ENCODE data around the gene OVCH2.

OVCH2 gene

DNA sequence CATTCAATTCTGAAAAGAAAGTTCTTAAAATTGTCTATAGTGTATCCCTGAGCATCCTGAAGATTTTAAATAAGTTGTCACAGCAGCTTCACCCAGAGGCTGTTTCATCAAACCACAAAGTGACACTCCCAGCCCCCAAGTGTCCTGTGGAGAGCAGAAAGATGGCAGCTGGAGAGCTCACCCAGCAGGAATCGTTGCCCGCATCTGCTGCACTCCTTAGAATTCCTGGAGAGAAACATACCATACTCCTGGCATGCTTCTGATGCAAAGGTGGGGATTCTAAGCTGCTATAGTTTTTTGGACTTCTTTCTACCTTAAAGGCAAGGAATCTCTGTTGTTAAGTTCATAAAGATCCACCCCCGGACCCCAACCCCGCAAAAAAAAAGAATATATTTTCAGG is 19.5 kb downstream of the OVCH2 start:
- DNase-seq (ENCODE audit: low read depth in 1 of 2, low spot score in 1 of 2): no peak
- in situ Hi-C loops (cut with HindIII; ENCODE audit: low pct_unique_long_range_greater_than_20kb, low sequenced_read_pairs): no loop called here
- TF ChIP-seq JUND (IDR thresholded peaks at IDR 0.05; ENCODE audit: low read depth): no peak

DNA sequence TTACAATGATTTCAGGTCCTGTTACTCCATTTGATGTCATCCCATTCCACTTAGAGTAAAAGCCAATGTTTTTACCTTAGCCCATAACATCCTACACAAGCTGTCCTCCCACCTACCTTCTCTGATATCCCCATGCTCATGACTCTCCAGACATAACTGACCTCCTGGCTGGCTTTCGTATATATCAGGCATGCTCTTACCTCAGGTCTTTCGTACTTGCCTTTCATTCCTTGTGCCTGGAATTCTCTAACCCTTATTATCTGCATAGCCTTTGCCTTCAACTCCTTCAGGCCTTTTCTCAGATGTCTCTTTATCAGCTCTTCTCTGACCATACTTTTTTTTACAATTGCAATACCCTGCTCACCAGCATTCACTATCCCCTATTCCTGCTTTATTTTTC is 22.7 kb downstream of the OVCH2 start:
- in situ Hi-C loops (cut with HindIII; ENCODE audit: low pct_unique_long_range_greater_than_20kb, low sequenced_read_pairs): no loop called here
- no peak for DNase-seq (ENCODE audit: low read depth in 1 of 2, low spot score in 1 of 2)
- TF ChIP-seq JUND (IDR thresholded peaks at IDR 0.05; ENCODE audit: low read depth): no peak

DNA sequence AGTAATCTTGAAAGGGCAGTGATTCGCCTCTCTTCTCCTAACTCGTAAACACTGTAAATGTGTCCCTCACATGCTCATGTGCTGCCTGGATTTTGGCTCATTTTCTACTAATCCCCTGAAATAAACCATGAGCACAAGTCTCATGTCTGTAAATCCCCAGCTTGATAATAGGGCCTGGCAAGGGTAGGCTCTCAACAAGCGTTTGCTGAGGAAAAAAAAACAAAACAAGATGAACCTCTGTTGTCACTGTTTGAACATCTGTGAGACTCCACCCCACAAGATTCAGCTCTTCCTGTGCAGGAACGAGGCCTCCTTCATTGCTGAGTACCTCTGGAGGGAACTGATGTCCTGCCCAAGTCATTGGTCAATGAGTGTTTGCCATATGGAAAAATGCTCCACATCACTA is 28.5 kb downstream of the OVCH2 start:
- TF ChIP-seq JUND (IDR thresholded peaks at IDR 0.05; ENCODE audit: low read depth): no peak
- in situ Hi-C loops (cut with HindIII; ENCODE audit: low pct_unique_long_range_greater_than_20kb, low sequenced_read_pairs): no loop called here
- no peak for DNase-seq (ENCODE audit: low read depth in 1 of 2, low spot score in 1 of 2)

- no peak for DNase-seq (ENCODE audit: low read depth in 1 of 2, low spot score in 1 of 2)
Observed at GRCh38 chr11:7677071-7677470, 29.2 kb downstream of the OVCH2 start.

DNA sequence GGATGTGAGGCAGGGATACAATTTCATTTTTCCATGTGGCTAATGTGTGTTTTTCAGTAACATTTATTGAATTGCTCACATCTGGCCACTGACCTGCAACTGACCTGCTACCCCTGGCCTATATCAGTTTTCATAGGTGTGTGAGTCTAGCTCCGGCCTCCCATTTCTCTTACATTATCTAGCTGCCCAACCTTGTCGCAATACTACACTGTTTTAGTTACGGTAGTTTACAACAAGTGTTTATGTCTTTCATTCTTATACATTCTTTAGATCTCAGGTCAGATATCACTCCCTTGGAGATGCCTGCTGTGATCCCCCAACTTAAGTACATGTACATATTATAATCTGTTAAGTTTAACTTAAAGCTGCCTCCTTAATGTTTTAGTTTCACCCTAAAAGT is 30.6 kb downstream of the OVCH2 start:
- TF ChIP-seq JUND (IDR thresholded peaks at IDR 0.05; ENCODE audit: low read depth): no peak
- in situ Hi-C loops (cut with HindIII; ENCODE audit: low pct_unique_long_range_greater_than_20kb, low sequenced_read_pairs): no loop called here
- no peak for DNase-seq (ENCODE audit: low read depth in 1 of 2, low spot score in 1 of 2)

More at GRCh38 chr11:7677071-7677470, 29.2 kb downstream of the OVCH2 start:
- TF ChIP-seq JUND (IDR thresholded peaks at IDR 0.05; ENCODE audit: low read depth): no peak
- in situ Hi-C loops (cut with HindIII; ENCODE audit: low pct_unique_long_range_greater_than_20kb, low sequenced_read_pairs): no loop called here

DNA sequence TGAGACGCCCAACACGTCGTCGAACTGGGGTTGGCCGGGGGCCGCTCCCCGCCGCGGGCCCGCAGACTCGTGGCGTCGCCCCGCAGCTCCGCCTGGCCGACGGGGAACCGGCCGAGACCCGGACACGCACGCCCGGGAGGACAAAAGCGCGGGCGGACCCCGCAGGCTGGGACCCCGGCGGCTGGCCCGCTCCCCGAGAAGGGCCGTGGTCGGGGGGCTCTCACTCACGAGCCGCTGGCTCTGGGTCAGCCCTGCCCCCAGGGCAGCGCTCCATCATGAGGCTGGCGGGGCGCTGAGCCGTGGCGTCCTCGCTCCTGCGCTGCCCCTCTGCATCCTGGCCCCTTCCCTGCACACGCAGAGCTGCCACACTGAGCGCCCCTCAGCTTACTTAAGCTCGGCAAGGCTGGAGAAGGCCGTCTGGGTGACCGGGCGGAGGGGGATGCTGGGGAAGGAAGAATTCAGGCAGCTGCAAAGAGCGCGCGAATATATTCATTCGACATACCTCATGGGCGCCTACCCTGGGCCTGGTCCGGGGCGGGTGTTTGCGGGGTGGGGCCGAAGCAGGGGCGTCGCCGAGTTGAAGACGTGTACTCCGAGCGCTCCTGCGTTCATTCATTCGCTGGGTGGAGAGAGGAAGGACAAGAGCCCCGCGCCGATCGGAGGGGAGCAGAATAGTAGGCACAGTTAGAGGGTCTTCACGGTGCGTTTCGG is 32.4 kb downstream of the OVCH2 start:
- no peak for DNase-seq (ENCODE audit: low read depth in 1 of 2, low spot score in 1 of 2)
- no peak for TF ChIP-seq JUND (IDR thresholded peaks at IDR 0.05; ENCODE audit: low read depth)
- in situ Hi-C loops (cut with HindIII; ENCODE audit: low pct_unique_long_range_greater_than_20kb, low sequenced_read_pairs): no loop called here

- DNase-seq (ENCODE audit: low read depth in 1 of 2, low spot score in 1 of 2): peak; percentile 23 to 65
- no peak for TF ChIP-seq JUND (IDR thresholded peaks at IDR 0.05; ENCODE audit: low read depth)
- in situ Hi-C loops (cut with HindIII; ENCODE audit: low pct_unique_long_range_greater_than_20kb, low sequenced_read_pairs): no loop called here
Observed at GRCh38 chr11:7672960-7673723, 33.1 kb downstream of the OVCH2 start, which contains the start of gene CYB5R2. TSS of gene CYB5R2 (minus strand) at chr11:7673500. CDS start at chr11:7672825, 675 bp downstream.

DNA sequence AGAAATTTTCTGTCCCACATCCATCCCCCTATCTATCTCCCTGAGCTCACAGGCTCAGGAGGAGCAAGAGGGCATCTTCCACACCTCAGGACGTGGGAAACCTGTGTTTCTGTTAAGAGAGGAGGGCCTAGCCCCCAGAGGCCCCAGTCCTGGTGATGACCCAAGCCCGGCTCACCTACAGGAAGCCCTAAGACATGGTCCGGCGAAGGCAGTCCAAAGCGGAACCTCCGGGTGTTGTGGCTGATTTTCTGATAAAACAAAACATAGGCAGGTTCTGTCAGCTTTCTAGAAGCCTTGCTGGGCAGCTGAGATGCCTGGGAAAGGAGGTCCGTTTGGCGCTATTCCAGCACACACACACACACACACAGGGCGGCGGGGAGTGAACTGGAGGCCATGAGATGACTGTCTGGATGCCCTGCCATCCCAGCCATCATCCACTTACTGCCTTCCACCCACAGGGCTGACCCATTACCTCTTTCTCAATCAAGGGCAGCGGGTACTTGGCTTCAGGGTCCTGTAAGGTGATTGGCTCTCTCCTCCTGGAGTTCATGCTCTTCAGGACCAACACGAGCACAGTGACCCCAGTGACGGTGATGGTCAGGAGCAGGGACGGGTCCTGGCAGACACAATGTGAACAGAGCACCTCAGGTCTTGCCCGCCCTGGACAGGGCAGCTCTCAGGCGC is 33.9 kb downstream of the OVCH2 start:
- in situ Hi-C loops (cut with HindIII; ENCODE audit: low pct_unique_long_range_greater_than_20kb, low sequenced_read_pairs): no loop called here
- no peak for TF ChIP-seq JUND (IDR thresholded peaks at IDR 0.05; ENCODE audit: low read depth)
- no peak for DNase-seq (ENCODE audit: low read depth in 1 of 2, low spot score in 1 of 2)

DNA sequence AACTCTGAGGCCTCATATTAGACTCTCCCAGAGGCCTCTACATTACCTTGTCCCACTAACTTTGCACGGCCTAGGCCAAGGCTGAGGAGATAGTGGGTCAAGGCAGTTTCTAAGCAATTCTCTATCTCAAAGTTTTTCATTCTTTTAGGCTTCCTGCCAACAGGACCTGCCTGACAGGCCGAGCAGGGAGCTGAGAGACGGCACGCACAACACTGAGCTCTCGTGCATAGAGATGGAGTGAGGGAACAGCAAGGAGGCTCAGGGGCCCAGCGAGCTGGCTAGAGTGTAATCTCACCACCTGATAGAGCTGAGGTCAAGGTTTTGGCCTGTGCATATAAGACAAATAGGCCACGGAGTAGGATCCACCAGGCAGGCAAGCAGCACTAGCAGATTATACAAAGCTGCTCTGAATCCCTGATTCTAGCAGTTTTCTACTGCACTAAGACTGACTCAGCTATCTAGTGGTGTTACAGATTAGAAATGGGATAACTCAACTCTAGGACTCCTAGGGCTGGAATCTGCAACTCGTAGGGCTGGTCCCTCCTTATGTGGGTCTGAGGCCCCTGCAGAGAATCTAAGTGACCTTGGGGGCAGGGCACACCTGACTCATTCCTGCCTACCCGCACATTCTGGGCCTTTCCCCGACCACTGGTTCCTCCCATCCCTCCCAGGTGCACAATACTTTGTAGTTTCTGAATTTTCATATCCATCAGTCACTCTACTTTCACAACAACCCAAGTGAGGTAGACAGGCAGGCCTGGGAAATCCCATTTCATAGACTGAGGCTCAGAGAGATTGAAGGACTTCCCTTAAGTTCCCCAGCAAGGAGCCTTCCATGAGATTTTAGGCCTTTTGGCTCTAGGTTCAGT is 34.7 kb downstream of the OVCH2 start:
- DNase-seq (ENCODE audit: low read depth in 1 of 2, low spot score in 1 of 2): peak in 1 of 2 experiments; percentile 20
- in situ Hi-C loops (cut with HindIII; ENCODE audit: low pct_unique_long_range_greater_than_20kb, low sequenced_read_pairs): no loop called here
- no peak for TF ChIP-seq JUND (IDR thresholded peaks at IDR 0.05; ENCODE audit: low read depth)

DNA sequence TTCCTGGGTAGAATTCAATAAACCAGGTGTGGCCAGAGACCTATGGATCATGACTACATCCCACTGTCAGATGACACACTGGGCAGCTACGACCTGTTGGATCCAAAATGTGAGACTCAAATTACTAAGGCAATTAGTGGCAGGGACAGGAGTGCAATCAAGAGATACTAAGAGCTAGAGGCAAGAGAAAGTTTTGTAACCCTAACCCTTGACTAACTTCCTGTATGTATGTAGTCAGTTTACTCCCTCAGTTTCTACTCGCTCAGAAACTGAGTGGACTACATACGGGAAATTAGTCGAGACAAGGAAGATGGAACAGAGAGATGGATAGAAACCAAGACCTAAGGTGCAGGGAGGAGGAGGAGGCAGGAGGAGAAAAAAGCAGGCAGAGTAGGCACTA is 35.6 kb downstream of the OVCH2 start:
- in situ Hi-C loops (cut with HindIII; ENCODE audit: low pct_unique_long_range_greater_than_20kb, low sequenced_read_pairs): no loop called here
- TF ChIP-seq JUND (IDR thresholded peaks at IDR 0.05; ENCODE audit: low read depth): no peak
- DNase-seq (ENCODE audit: low read depth in 1 of 2, low spot score in 1 of 2): no peak

- DNase-seq (ENCODE audit: low read depth in 1 of 2, low spot score in 1 of 2): no peak
- in situ Hi-C loops (cut with HindIII; ENCODE audit: low pct_unique_long_range_greater_than_20kb, low sequenced_read_pairs): no loop called here
- no peak for TF ChIP-seq JUND (IDR thresholded peaks at IDR 0.05; ENCODE audit: low read depth)
Observed at GRCh38 chr11:7668911-7669310, 37.4 kb downstream of the OVCH2 start.

- no peak for DNase-seq (ENCODE audit: low read depth in 1 of 2, low spot score in 1 of 2)
- no peak for TF ChIP-seq JUND (IDR thresholded peaks at IDR 0.05; ENCODE audit: low read depth)
- in situ Hi-C loops (cut with HindIII; ENCODE audit: low pct_unique_long_range_greater_than_20kb, low sequenced_read_pairs): no loop called here
Observed at GRCh38 chr11:7668464-7668863, 37.8 kb downstream of the OVCH2 start.

Data from T47D (cell line).